ENCODE results near the gene IQGAP1. TPM values are rescaled to one million over a fixed set of nuclear protein-coding genes. Genes with fewer than 3 reads are reported as not detected.

The IQGAP1 gene
- total and polyA plus RNA-seq, 4 donors = 9.2 to 50.1 (median 24.5) TPM

- Histone ChIP-seq H3K27me3 (ENCODE audit: control insufficient read depth in 4 of 4, insufficient read depth in 4 of 4, low read length in 3 of 4) (no peaks in the 10 kb centered on the region), H3K9me3 (ENCODE audit: control insufficient read depth in 4 of 4, low read length in 3 of 4) (no peaks in the 10 kb centered on the region), H3K27ac (ENCODE audit: low read depth in 1 of 2, low read length in 2 of 2) (no peak overlapping the region), H3K4me3 (ENCODE audit: low read depth in 1 of 3, low read length in 3 of 3) (peak overlapping the region; percentile 66 to 99 (median 89)), H3K9ac (ENCODE audit: low read depth in 1 of 2, low read length in 2 of 2) (no peak overlapping the region), H3K4me1 (ENCODE audit: control insufficient read depth in 4 of 4, insufficient read depth in 4 of 4, low read length in 3 of 4) (peaks cover 0 to 23% (median 15%) of the 10 kb centered on the region in 4 donors), H3K36me3 (ENCODE audit: control insufficient read depth in 4 of 4, insufficient read depth in 3 of 4, low read depth in 1 of 4, low read length in 3 of 4) (no peaks in the 10 kb centered on the region)
- no peak for DNase-seq (ENCODE audit: low spot score)
- no peak for TF ChIP-seq GABPA (IDR thresholded peaks at IDR 0.05 in 1 of 2, conservative IDR thresholded peaks at IDR 0.05 in 1 of 2)
- TF ChIP-seq HNF4G (IDR thresholded peaks at IDR 0.05) = no peak
- no peak for TF ChIP-seq RXRA (IDR thresholded peaks at IDR 0.05)
- TF ChIP-seq NR2F2 (IDR thresholded peaks at IDR 0.05) = no peak
- no peak for TF ChIP-seq ZBTB33 (IDR thresholded peaks at IDR 0.05)
- no peak for TF ChIP-seq FOXA1 (IDR thresholded peaks at IDR 0.05)
- WGBS = 48% methylated on average over 4 of the region's 4 CpGs
Measured at GRCh38 chr15:90531147-90531546, 143.1 kb downstream of the IQGAP1 start.

GRCh38 chr15:90535254-90535653 lies 147.2 kb downstream of the IQGAP1 start:
- no peak for TF ChIP-seq RXRA (IDR thresholded peaks at IDR 0.05)
- no peak for TF ChIP-seq CTCF (IDR thresholded peaks at IDR 0.05; ENCODE audit: low read depth, low read length, missing input control)
- TF ChIP-seq NR2F2 (IDR thresholded peaks at IDR 0.05) = no peak
- no peak for TF ChIP-seq FOXA2 (IDR thresholded peaks at IDR 0.05)
- no peak for TF ChIP-seq FOXA1 (IDR thresholded peaks at IDR 0.05)
- no peak for TF ChIP-seq RAD21 (IDR thresholded peaks at IDR 0.05)

GRCh38 chr15:90539789-90540188 lies 151.7 kb downstream of the IQGAP1 start:
- WGBS = 95% methylated on average over 10 of the region's 10 CpGs
- H3K36me3 ChIP-seq (ENCODE audit: control insufficient read depth in 4 of 4, insufficient read depth in 3 of 4, low read depth in 1 of 4, low read length in 3 of 4) = peaks cover 0 to 8% (median 6%) of the 10 kb centered on the region in 4 donors
- no peak overlapping the region for H3K4me3 ChIP-seq (ENCODE audit: low read depth in 1 of 3, low read length in 3 of 3)
- H3K27ac ChIP-seq (ENCODE audit: low read depth in 1 of 2, low read length in 2 of 2) = no peak overlapping the region
- no peak overlapping the region for H3K9ac ChIP-seq (ENCODE audit: low read depth in 1 of 2, low read length in 2 of 2)
- H3K9me3 ChIP-seq (ENCODE audit: control insufficient read depth in 4 of 4, low read length in 3 of 4) = no peaks in the 10 kb centered on the region
- peaks cover 0 to 14% (median 10%) of the 10 kb centered on the region in 4 donors for H3K4me1 ChIP-seq (ENCODE audit: control insufficient read depth in 4 of 4, insufficient read depth in 4 of 4, low read length in 3 of 4)
- TF ChIP-seq FOXA1 (IDR thresholded peaks at IDR 0.05) = no peak
- no peak for TF ChIP-seq GABPA (IDR thresholded peaks at IDR 0.05 in 1 of 2, conservative IDR thresholded peaks at IDR 0.05 in 1 of 2)
- no peak for TF ChIP-seq MAX (IDR thresholded peaks at IDR 0.05)
- no peak for TF ChIP-seq RAD21 (IDR thresholded peaks at IDR 0.05)
- TF ChIP-seq CTCF (IDR thresholded peaks at IDR 0.05; ENCODE audit: low read depth, low read length, missing input control) = no peak
- TF ChIP-seq REST (IDR thresholded peaks at IDR 0.05) = no peak
- no peak for TF ChIP-seq NR2F2 (IDR thresholded peaks at IDR 0.05)
- TF ChIP-seq EGR1 (IDR thresholded peaks at IDR 0.05; ENCODE audit: low read depth in 2 of 2) = no peak
- TF ChIP-seq RXRA (IDR thresholded peaks at IDR 0.05) = no peak
- TF ChIP-seq ATF3 (IDR thresholded peaks at IDR 0.05) = no peak
- DNase-seq (ENCODE audit: low spot score) = no peak
- no peaks in the 10 kb centered on the region for H3K27me3 ChIP-seq (ENCODE audit: control insufficient read depth in 4 of 4, insufficient read depth in 4 of 4, low read length in 3 of 4)

More at GRCh38 chr15:90535254-90535653, 147.2 kb downstream of the IQGAP1 start:
- no peaks in the 10 kb centered on the region for H3K9me3 ChIP-seq (ENCODE audit: control insufficient read depth in 4 of 4, low read length in 3 of 4)
- H3K27ac ChIP-seq (ENCODE audit: low read depth in 1 of 2, low read length in 2 of 2) = no peak overlapping the region
- WGBS = 72% methylated on average over 5 of the region's 5 CpGs
- H3K27me3 ChIP-seq (ENCODE audit: control insufficient read depth in 4 of 4, insufficient read depth in 4 of 4, low read length in 3 of 4) = no peaks in the 10 kb centered on the region
- DNase-seq (ENCODE audit: low spot score) = no peak
- H3K4me3 ChIP-seq (ENCODE audit: low read depth in 1 of 3, low read length in 3 of 3) = no peak overlapping the region
- peaks cover 0 to 26% (median 21%) of the 10 kb centered on the region in 4 donors for H3K4me1 ChIP-seq (ENCODE audit: control insufficient read depth in 4 of 4, insufficient read depth in 4 of 4, low read length in 3 of 4)
- peaks cover 0 to 4% (median 3%) of the 10 kb centered on the region in 4 donors for H3K36me3 ChIP-seq (ENCODE audit: control insufficient read depth in 4 of 4, insufficient read depth in 3 of 4, low read depth in 1 of 4, low read length in 3 of 4)
- H3K9ac ChIP-seq (ENCODE audit: low read depth in 1 of 2, low read length in 2 of 2) = no peak overlapping the region

All from liver (tissue), 9 donors.